T-helper 2 cell treated with Interferon-gamma antibody and Interleukin-4, amounts not matched to agents 100 ng/mL and 5 ng/mL, for 36 hours (primary cell): ENCODE measurements around the gene NPHP4. TPM values are rescaled to one million over a fixed set of nuclear protein-coding genes. Genes with fewer than 3 reads are reported as not detected.
"Not testable (repeated sequence)": the region's sequence is repeated elsewhere in the genome, so short reads cannot be mapped to it uniquely, and the experiment has no call there.

Experiments
- intact Hi-C: fragments of 100-400 bp; cut with micrococcal nuclease; formaldehyde crosslinking; loops from one replicate; pipeline ENCODE4 v1.15.1; 2023
- total RNA-seq: library from RNA; stranded (reverse); gene quantifications from 2 replicates; pipeline ENCODE4 v1.2.3, GENCODE V29; 2022

NPHP4 gene
- total RNA-seq, 1 donor from 2014 or later: 21.6 TPM

- intact Hi-C loops: no loop called here
These were observed 94.0 kb downstream of the NPHP4 start for GRCh38 chr1:5898266-5898665.

- intact Hi-C loops: no loop called here
These were observed 95.2 kb downstream of the NPHP4 start for GRCh38 chr1:5896706-5897660.

- intact Hi-C loops: no loop called here
These were observed 96.5 kb downstream of the NPHP4 start for GRCh38 chr1:5895446-5896406.

GRCh38 chr1:5893699-5894278 lies 98.4 kb downstream of the NPHP4 start:
- intact Hi-C loops: not testable (repeated sequence)

- intact Hi-C loops: no loop called here
These were observed 99.9 kb downstream of the NPHP4 start for GRCh38 chr1:5892329-5892728.

GRCh38 chr1:5891736-5892135 lies 100.5 kb downstream of the NPHP4 start:
- intact Hi-C loops: no loop called here

- intact Hi-C loops: no loop called here
These were observed 101.1 kb downstream of the NPHP4 start for GRCh38 chr1:5891137-5891536.

- intact Hi-C loops: no loop called here
These were observed 101.7 kb downstream of the NPHP4 start for GRCh38 chr1:5890346-5891106.

- intact Hi-C loops: no loop called here
These were observed 102.3 kb downstream of the NPHP4 start for GRCh38 chr1:5889901-5890300.

GRCh38 chr1:5889462-5889861 lies 102.8 kb downstream of the NPHP4 start:
- intact Hi-C loops: no loop called here

GRCh38 chr1:5888606-5889211 lies 103.5 kb downstream of the NPHP4 start:
- intact Hi-C loops: no loop called here

- intact Hi-C loops: no loop called here
These were observed 104.3 kb downstream of the NPHP4 start for GRCh38 chr1:5887971-5888361.

- intact Hi-C loops: no loop called here
These were observed 104.8 kb downstream of the NPHP4 start for GRCh38 chr1:5887349-5887970.

GRCh38 chr1:5886541-5887348 lies 105.5 kb downstream of the NPHP4 start:
- intact Hi-C loops: no loop called here

- intact Hi-C loops: no loop called here
These were observed 106.1 kb downstream of the NPHP4 start for GRCh38 chr1:5886140-5886483.

- intact Hi-C loops: no loop called here
These were observed 106.6 kb downstream of the NPHP4 start for GRCh38 chr1:5885471-5886139.

- intact Hi-C loops: no loop called here
These were observed 108.1 kb downstream of the NPHP4 start for GRCh38 chr1:5884110-5884509.
